GM18498 (cell line): Measurements from ENCODE around the gene AKNAD1.

Source experiments
- ATAC-seq: cut with Tn5 transposase; IDR thresholded peaks from one replicate; pipeline ENCODE4 v1.9.1; 2021; ENCODE audit warnings: mild to moderate bottlenecking, moderate library complexity; ENCODE audit not compliant: unreplicated experiment

The AKNAD1 gene

GRCh38 chr1:108830119-108831008 lies 26.5 kb downstream of the AKNAD1 start:
- ATAC-seq = no peak

- ATAC-seq = no peak
Measured at GRCh38 chr1:108829498-108829916, 27.4 kb downstream of the AKNAD1 start.

GRCh38 chr1:108828074-108828961 lies 28.6 kb downstream of the AKNAD1 start:
- no peak for ATAC-seq

- no peak for ATAC-seq
Measured at GRCh38 chr1:108826081-108826635, 30.7 kb downstream of the AKNAD1 start.

GRCh38 chr1:108824051-108824450 lies 32.8 kb downstream of the AKNAD1 start:
- ATAC-seq = no peak

- ATAC-seq = no peak
Measured at GRCh38 chr1:108823632-108824031, 33.3 kb downstream of the AKNAD1 start.

- ATAC-seq = no peak
Measured at GRCh38 chr1:108819878-108820277, 37.0 kb downstream of the AKNAD1 start.

GRCh38 chr1:108817811-108818210 lies 39.1 kb downstream of the AKNAD1 start:
- no peak for ATAC-seq

GRCh38 chr1:108817016-108817415 lies 39.9 kb downstream of the AKNAD1 start:
- no peak for ATAC-seq

- no peak for ATAC-seq
Measured at GRCh38 chr1:108816049-108816893, 40.6 kb downstream of the AKNAD1 start.

GRCh38 chr1:108815566-108815965 lies 41.3 kb downstream of the AKNAD1 start:
- no peak for ATAC-seq

GRCh38 chr1:108814343-108815125 lies 42.4 kb downstream of the AKNAD1 start:
- ATAC-seq = no peak

- ATAC-seq = no peak
Measured at GRCh38 chr1:108813326-108813725, 43.6 kb downstream of the AKNAD1 start.

GRCh38 chr1:108811611-108812010 lies 45.3 kb downstream of the AKNAD1 start:
- no peak for ATAC-seq

- no peak for ATAC-seq
Measured at GRCh38 chr1:108808438-108808837, 48.5 kb downstream of the AKNAD1 start.

- ATAC-seq = no peak
Measured at GRCh38 chr1:108803548-108803947, 53.3 kb downstream of the AKNAD1 start.

- no peak for ATAC-seq
Measured at GRCh38 chr1:108801101-108801500, 55.8 kb downstream of the AKNAD1 start.

GRCh38 chr1:108799001-108799400 lies 57.9 kb downstream of the AKNAD1 start:
- ATAC-seq = no peak

GRCh38 chr1:108792420-108792819 lies 64.5 kb downstream of the AKNAD1 start:
- ATAC-seq = no peak

GRCh38 chr1:108791790-108792189 lies 65.1 kb downstream of the AKNAD1 start:
- no peak for ATAC-seq
